ENCODE data around the gene KLHL3. TPM values are rescaled to one million over a fixed set of nuclear protein-coding genes. Genes with fewer than 3 reads are reported as not detected.
"Not testable (repeated sequence)": the region's sequence is repeated elsewhere in the genome, so short reads cannot be mapped to it uniquely, and the experiment has no call there.

Gene KLHL3
- total RNA-seq = 10 to 100 TPM; 24.6 to 38.2 TPM

DNA sequence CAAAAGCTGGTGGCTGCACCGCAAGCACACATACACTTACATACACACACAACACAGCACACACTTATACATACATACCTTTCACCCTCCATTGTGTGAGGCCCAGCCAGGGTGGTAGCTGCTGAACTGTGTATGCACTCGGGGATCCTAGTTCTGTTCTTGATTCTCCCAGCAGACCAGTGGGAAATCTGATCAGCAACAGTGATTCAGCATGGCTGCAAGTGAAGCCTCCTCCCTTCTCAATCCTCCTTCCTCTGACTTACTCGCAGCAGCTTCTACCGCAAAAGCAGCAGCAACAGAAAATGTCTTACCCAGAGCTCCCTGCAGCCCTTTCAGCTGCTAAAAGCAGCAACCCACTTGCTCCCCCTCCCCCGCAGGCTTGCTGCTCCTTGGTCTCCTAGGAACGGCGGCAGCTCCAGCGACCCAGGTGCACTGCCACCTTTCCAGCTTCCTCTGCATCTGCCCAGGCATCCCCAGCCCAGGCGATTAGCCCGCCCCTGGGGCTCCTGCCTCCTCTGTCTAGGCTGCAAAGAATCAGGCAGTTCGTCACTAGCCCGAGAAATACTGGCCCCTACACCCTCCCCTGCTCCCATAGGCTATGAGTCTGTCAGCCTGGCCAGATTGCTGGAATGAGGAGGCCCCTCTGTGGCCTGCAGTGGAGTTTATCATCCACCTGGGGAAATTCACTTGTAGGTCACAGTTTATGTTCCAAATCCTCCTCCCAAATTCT lies at the start of gene KLHL3:
TSS of gene KLHL3 (minus strand) at position 535 of the 730 bp plus-strand sequence. CDS start at position 92, 443 bp downstream.
- Histone ChIP-seq H3K9me3 (no peaks in the 10 kb centered on the region), H3K27ac (peak within 1 kb of the TSS; percentile 75 to 86), H3K4me1 (peaks cover 0 to 63% of the 10 kb centered on the region in 2 donors), H3K4me3 (peak within 1 kb of the TSS; percentile 50 to 57), H3K36me3 (no peaks in the 10 kb centered on the region), H3K27me3 (no peaks in the 10 kb centered on the region)
- peak; percentile 59 for DNase-seq (ENCODE audit: low spot score)
- peak in 1 of 2 donors; percentile 43 for TF ChIP-seq CTCF (IDR thresholded peaks at IDR 0.05)

- no peaks in the 10 kb centered on the region for H3K36me3 ChIP-seq
- H3K4me1 ChIP-seq = no peaks in the 10 kb centered on the region
- no peak overlapping the region for H3K4me3 ChIP-seq
- H3K27me3 ChIP-seq = no peaks in the 10 kb centered on the region
- TF ChIP-seq CTCF (IDR thresholded peaks at IDR 0.05) = no peak
- no peaks in the 10 kb centered on the region for H3K9me3 ChIP-seq
- no peak for DNase-seq (ENCODE audit: low spot score)
- H3K27ac ChIP-seq = no peak overlapping the region
Measured at GRCh38 chr5:137782984-137783536, 47.2 kb upstream of the KLHL3 start.

GRCh38 chr5:137782055-137782454 lies 46.2 kb upstream of the KLHL3 start:
- no peak overlapping the region for H3K27ac ChIP-seq
- H3K4me1 ChIP-seq = no peaks in the 10 kb centered on the region
- no peaks in the 10 kb centered on the region for H3K36me3 ChIP-seq
- H3K9me3 ChIP-seq = no peaks in the 10 kb centered on the region
- TF ChIP-seq CTCF (IDR thresholded peaks at IDR 0.05) = no peak
- no peak for DNase-seq (ENCODE audit: low spot score)
- no peak overlapping the region for H3K4me3 ChIP-seq
- no peaks in the 10 kb centered on the region for H3K27me3 ChIP-seq

DNA sequence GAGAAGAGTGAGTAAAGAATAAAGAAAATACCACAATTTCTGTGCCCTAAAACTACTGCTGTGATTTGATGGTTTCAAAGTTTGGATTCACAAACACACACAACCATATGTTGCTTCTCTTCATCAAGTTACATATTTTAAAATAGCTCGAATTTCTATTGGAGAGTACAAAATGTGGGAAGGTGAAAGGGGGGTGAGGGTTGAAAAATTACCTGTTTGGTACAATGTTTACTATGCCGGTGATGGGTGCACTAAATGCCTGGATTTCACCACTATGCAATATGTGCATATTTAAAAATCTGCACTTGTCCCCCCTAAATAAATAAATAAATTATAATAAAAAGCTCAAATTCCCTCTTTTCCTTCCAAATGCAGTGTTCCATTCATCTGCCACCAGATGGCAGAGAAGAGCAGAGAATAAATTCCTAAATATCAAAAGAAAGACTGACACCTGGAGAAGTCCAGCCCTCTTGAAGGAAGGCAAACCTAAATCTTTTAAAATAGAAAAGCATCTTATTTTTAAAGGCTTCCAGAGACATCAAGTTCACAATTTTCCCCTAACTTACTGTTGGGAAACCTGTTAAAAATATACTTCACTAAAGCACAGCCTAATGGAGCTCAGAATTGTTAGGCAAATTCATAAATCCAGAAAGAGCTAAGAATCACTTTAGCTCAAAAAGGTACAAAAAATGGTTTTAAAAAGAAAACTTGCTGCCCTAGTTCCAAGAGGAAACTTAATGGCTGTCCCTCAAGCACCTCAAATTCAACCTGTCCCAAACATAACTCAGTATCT lies 43.1 kb upstream of the KLHL3 start:
- H3K27me3 ChIP-seq = no peaks in the 10 kb centered on the region
- no peak for DNase-seq (ENCODE audit: low spot score)
- no peaks in the 10 kb centered on the region for H3K4me1 ChIP-seq
- TF ChIP-seq CTCF (IDR thresholded peaks at IDR 0.05) = peak; percentile 63 to 85
- H3K27ac ChIP-seq = no peak overlapping the region
- no peaks in the 10 kb centered on the region for H3K9me3 ChIP-seq
- H3K4me3 ChIP-seq = no peak overlapping the region
- no peaks in the 10 kb centered on the region for H3K36me3 ChIP-seq

DNA sequence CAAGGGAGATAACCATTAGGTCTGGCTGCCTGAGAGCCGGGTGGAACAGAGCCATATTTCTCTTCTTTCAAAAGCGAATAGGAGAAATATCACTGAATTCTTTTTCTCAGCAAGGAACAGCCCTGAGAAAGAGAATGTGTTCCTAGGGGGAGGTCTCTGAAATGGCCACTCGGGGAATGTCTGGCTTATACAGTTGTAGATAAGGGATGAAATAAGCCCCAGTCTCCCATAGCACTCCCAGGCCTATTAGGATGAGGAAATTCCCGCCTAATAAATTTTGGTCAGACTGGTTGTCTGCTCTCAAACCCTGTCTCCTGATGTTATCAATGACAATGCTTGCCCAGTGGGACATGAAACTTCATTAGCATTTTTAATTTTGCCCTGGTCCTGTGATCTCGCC lies 32.0 kb upstream of the KLHL3 start:
- H3K4me3 ChIP-seq; H3K27ac ChIP-seq; H3K4me1 ChIP-seq; H3K27me3 ChIP-seq; H3K36me3 ChIP-seq; DNase-seq (ENCODE audit: low spot score): not testable (repeated sequence)
- peaks cover 0 to 14% of the 10 kb centered on the region in 2 donors for H3K9me3 ChIP-seq

DNA sequence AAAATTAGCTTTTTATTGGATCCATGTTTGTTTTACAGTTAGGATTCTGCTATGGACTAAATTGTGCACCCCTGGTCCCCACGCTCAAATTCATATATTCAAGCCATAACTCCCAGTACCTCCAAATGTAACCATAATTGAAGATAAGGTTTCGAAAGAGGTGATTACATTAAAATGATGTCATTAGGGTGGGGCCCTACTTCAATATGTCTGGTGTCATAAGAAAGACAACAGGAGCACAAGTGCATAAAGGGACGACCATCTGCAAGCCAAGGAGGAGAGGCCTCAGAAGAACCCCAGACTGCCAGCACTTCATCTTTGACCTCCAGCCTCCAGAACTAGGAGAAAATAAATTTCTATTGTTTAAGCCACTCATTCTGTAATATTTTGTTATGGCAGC lies 25.7 kb upstream of the KLHL3 start:
- H3K4me1 ChIP-seq = no peaks in the 10 kb centered on the region
- no peaks in the 10 kb centered on the region for H3K9me3 ChIP-seq
- TF ChIP-seq CTCF (IDR thresholded peaks at IDR 0.05) = no peak
- no peaks in the 10 kb centered on the region for H3K36me3 ChIP-seq
- no peak overlapping the region for H3K27ac ChIP-seq
- H3K4me3 ChIP-seq = no peak overlapping the region
- no peak for DNase-seq (ENCODE audit: low spot score)
- H3K27me3 ChIP-seq = no peaks in the 10 kb centered on the region
